GM18499 (cell line): ENCODE measurements around the gene ZCCHC12.
"Not testable (repeated sequence)": the region's sequence is repeated elsewhere in the genome, so short reads cannot be mapped to it uniquely, and the experiment has no call there.

Experiments used
- ATAC-seq: cut with Tn5 transposase; IDR thresholded peaks from one replicate; pipeline ENCODE4 v1.9.1; 2021; ENCODE audit warnings: moderate number of reproducible peaks; ENCODE audit not compliant: insufficient read depth, unreplicated experiment

ZCCHC12 gene

GRCh38 chrX:118823263-118824172 is at the start of gene ZCCHC12:
TSS of gene ZCCHC12 (plus strand) at chrX:118823824. CDS start at chrX:118825245, 1,421 bp downstream.
- no peak for ATAC-seq

GRCh38 chrX:118779581-118779980 is 44.0 kb upstream of the ZCCHC12 start:
- ATAC-seq: no peak

GRCh38 chrX:118780509-118780908 is 43.1 kb upstream of the ZCCHC12 start:
- no peak for ATAC-seq

- no peak for ATAC-seq
Measured at GRCh38 chrX:118780911-118781310, 42.7 kb upstream of the ZCCHC12 start.

- no peak for ATAC-seq
Measured at GRCh38 chrX:118795528-118796280, 27.9 kb upstream of the ZCCHC12 start.

- no peak for ATAC-seq
Measured at GRCh38 chrX:118802857-118803256, 20.8 kb upstream of the ZCCHC12 start.

- peak; percentile 60 for ATAC-seq
Measured at GRCh38 chrX:118807151-118808017, 16.2 kb upstream of the ZCCHC12 start.

GRCh38 chrX:118817257-118817656 is 6.4 kb upstream of the ZCCHC12 start:
- not testable (repeated sequence) for ATAC-seq

- no peak for ATAC-seq
Measured at GRCh38 chrX:118824173-118824730, 628 bp downstream of the ZCCHC12 start.

GRCh38 chrX:118825227-118825626 is 1.6 kb downstream of the ZCCHC12 start:
- ATAC-seq: no peak

GRCh38 chrX:118839334-118839958 is 15.8 kb downstream of the ZCCHC12 start:
- no peak for ATAC-seq

GRCh38 chrX:118847676-118848075 is 24.1 kb downstream of the ZCCHC12 start:
- ATAC-seq: no peak

- ATAC-seq: no peak
Measured at GRCh38 chrX:118853596-118853995, 30.0 kb downstream of the ZCCHC12 start.

GRCh38 chrX:118855681-118856310 is 32.2 kb downstream of the ZCCHC12 start:
- no peak for ATAC-seq

GRCh38 chrX:118857006-118857405 is 33.4 kb downstream of the ZCCHC12 start:
- ATAC-seq: no peak

- no peak for ATAC-seq
Measured at GRCh38 chrX:118861338-118861737, 37.7 kb downstream of the ZCCHC12 start.

GRCh38 chrX:118862091-118862490 is 38.5 kb downstream of the ZCCHC12 start:
- ATAC-seq: no peak

GRCh38 chrX:118862979-118863378 is 39.4 kb downstream of the ZCCHC12 start:
- ATAC-seq: no peak

- ATAC-seq: no peak
Measured at GRCh38 chrX:118864063-118864635, 40.5 kb downstream of the ZCCHC12 start.
